WERI-Rb-1 (cell line): ENCODE results near the gene ABCF3.

Experiments
- DNase-seq: peaks from one replicate; pipeline ENCODE4 v3.0.0-alpha.2; 2020
- H3K27ac ChIP-seq: fragments of 250-450 bp; sonication (Bioruptor Pico); 2 replicates; pipeline ENCODE4 v1.5.1; 2020; ENCODE audit warnings: mild to moderate bottlenecking, moderate library complexity
- H3K27me3 ChIP-seq: fragments of 250-450 bp; sonication (Bioruptor Pico); 2 replicates; pipeline ENCODE4 v1.5.1; 2021; ENCODE audit warnings: mild to moderate bottlenecking, low read depth, moderate library complexity; ENCODE audit not compliant: insufficient read depth, severe bottlenecking
- H3K36me3 ChIP-seq: fragments of 250-450 bp; sonication (Bioruptor Pico); 2 replicates; pipeline ENCODE4 v1.5.1; 2020; ENCODE audit warnings: mild to moderate bottlenecking, moderate library complexity
- H3K4me3 ChIP-seq: 2 replicates; pipeline ENCODE4 v1.5.1; 2011; ENCODE audit warnings: low read depth, mild to moderate bottlenecking, control low read depth, low read length
- H3K9me3 ChIP-seq: fragments of 250-450 bp; sonication (Bioruptor Pico); 2 replicates; pipeline ENCODE4 v1.5.1; 2021; ENCODE audit warnings: mild to moderate bottlenecking, moderate library complexity; ENCODE audit not compliant: severe bottlenecking
- TF ChIP-seq, protein P1 (sequence below): IDR thresholded peaks from 2 replicates; pipeline ENCODE4 v1.5.1; 2011; ENCODE audit warnings: low read depth, mild to moderate bottlenecking, control low read depth, inconsistent platforms, low read length

The ABCF3 gene

DNA sequence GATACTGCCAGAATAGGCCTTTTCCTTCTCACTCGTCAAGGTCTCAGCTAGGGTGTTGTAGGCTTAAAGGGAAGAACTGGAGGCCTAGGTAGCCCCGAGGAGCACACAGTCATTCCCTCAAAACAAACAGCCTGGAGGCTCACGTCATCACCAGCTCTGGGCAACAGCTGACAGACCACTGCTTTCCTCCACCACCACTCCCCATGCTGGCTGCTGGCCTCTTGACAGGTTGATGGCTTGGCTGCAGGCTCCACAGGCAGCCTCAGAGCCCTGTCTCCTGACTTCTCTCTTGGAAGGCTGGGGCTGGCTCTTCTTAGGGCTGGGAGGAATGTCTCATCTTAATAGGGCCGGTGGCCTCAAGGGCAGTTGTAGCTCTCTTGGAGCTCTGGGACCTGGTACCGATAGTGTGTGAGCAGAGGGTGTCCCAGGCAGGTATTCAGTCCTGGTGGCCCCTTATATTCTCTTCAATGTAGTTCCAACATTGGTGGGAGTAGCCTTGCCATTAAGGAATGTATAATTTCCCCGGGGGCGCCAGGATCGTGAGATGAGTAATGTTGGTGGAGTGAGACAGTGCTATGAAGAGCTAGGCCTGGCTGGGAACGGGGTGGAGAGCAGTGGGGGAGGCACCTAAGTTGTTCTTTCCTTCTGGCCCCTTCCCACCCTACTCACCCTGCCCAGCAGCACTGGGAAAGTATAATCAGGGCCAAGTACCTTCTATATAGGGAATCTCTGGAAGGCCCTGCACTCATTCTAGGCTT is 17.5 kb upstream of the ABCF3 start:
- H3K36me3 ChIP-seq, result peaks cover 92% of the 10 kb centered on the region
- TF ChIP-seq, protein P1, sequence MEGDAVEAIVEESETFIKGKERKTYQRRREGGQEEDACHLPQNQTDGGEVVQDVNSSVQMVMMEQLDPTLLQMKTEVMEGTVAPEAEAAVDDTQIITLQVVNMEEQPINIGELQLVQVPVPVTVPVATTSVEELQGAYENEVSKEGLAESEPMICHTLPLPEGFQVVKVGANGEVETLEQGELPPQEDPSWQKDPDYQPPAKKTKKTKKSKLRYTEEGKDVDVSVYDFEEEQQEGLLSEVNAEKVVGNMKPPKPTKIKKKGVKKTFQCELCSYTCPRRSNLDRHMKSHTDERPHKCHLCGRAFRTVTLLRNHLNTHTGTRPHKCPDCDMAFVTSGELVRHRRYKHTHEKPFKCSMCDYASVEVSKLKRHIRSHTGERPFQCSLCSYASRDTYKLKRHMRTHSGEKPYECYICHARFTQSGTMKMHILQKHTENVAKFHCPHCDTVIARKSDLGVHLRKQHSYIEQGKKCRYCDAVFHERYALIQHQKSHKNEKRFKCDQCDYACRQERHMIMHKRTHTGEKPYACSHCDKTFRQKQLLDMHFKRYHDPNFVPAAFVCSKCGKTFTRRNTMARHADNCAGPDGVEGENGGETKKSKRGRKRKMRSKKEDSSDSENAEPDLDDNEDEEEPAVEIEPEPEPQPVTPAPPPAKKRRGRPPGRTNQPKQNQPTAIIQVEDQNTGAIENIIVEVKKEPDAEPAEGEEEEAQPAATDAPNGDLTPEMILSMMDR, result no peak
- H3K27me3 ChIP-seq, result no peaks in the 10 kb centered on the region
- DNase-seq, result no peak
- H3K27ac ChIP-seq, result no peak overlapping the region
- H3K9me3 ChIP-seq, result no peaks in the 10 kb centered on the region
- H3K4me3 ChIP-seq, result no peak overlapping the region

DNA sequence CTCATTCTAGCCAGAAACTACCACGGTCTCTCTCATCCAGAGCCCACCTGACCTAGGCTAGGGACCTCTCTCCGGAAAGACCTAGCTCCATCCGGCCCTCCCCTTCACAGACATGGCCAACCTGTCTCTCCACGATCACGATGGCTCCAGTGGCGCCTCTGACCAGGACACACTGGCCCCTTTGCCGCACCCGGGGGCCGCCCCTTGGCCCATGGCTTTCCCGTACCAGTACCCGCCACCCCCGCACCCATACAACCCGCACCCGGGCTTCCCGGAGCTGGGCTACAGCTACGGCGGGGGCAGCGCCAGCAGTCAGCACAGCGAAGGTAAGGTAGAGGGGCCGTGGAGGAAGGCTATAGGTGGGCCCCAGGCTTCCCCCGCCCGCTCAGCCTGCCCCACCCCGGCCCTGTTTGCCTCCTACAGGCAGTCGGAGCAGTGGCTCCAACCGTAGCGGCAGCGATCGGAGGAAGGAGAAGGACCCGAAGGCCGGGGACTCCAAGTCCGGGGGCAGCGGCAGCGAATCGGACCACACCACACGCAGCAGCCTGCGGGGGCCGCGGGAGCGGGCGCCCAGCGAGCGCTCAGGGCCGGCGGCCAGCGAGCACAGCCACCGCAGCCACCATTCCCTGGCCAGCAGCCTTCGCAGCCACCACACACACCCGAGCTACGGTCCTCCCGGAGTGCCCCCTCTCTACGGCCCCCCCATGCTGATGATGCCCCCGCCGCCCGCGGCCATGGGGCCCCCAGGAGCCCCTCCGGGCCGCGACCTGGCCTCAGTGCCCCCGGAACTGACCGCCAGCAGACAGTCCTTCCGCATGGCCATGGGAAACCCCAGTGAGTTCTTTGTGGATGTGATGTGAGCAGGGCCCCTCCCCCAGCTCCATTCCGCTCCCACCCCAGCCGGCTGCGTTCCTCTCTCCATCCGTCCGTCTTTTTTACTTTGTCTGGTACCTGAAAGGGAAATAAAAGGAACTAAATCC is 15.8 kb upstream of the ABCF3 start:
- no peaks in the 10 kb centered on the region for H3K27me3 ChIP-seq
- TF ChIP-seq, protein P1, result no peak
- no peaks in the 10 kb centered on the region for H3K9me3 ChIP-seq
- H3K4me3 ChIP-seq, result no peak overlapping the region
- peaks cover 78% of the 10 kb centered on the region for H3K36me3 ChIP-seq
- no peak overlapping the region for H3K27ac ChIP-seq
- DNase-seq, result no peak

DNA sequence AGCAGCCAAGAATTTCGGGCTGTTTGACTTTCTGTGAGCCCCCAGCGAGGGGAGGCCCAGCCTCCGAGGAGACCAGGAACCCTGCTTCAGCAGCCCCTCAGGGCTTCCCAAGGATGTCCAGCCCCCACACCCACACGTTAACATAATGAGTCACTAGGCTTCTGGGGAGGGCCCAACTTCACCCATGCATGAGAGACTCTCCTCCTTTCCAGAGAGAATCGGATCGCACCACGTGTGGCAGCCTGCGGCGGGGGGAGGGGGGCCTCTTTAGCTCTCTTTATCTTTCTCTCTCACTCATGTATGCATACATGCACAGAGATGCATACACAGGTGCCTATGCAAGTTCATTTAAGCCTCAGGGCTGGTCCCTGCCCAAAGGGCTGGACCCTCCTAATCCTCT is 14.4 kb upstream of the ABCF3 start:
- Histone ChIP-seq H3K36me3 (peaks cover 64% of the 10 kb centered on the region), H3K9me3 (no peaks in the 10 kb centered on the region), H3K27ac (no peak overlapping the region), H3K4me3 (no peak overlapping the region), H3K27me3 (no peaks in the 10 kb centered on the region)
- TF ChIP-seq, protein P1, result no peak
- DNase-seq, result no peak

DNA sequence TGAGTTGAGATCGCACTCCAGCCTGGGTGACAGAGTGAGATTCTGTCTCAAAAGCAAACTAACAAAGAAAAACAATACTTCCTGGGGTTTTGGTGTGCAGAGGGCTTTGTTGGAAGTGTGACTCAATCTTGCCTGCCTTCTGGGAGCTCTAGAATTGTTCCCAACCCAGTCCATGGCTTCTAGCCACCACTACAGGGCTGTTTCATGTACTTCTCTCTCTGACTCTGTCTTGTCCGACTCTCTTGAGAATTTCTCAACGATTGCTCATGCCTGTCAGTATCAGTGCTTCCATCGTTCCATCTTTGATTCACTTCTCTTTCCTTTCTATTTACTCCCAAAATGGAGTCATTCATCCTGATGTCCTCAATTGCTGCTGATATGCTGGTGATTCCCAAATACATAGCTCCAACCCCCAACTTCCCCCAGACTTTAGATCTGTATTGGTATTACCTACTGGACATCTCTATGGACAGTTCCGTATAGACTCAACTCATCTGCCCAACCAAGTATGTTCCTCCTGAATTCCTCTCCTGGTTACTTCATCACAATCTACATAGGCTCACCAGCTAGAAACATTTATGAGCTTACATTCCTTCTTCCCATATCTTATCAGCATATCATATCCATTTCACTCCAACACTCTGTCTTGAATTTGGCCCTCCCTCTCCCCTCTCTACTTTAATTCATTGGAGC is 13.2 kb upstream of the ABCF3 start:
- Histone ChIP-seq H3K27ac (no peak overlapping the region), H3K9me3 (no peaks in the 10 kb centered on the region), H3K36me3 (peaks cover 63% of the 10 kb centered on the region), H3K4me3 (no peak overlapping the region), H3K27me3 (no peaks in the 10 kb centered on the region)
- DNase-seq, result no peak
- TF ChIP-seq, protein P1, result no peak

DNA sequence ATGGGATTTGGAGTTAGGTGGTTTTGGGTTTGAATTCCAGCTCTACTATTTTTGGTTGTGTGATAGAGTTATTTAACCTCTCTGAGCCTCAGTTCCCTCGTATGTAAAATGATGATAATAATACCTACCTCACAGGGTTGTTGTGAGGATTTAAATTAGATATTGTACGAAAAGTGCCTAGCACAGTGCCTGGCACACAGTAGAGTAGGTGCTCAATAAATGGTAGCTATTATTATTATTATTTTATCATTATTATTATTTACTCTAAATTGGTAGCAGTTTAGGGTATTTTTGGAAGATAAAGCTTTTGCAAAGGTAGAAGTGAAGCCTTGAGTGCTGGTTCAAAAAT is 12.7 kb upstream of the ABCF3 start:
- peaks cover 63% of the 10 kb centered on the region for H3K36me3 ChIP-seq
- H3K9me3 ChIP-seq, result no peaks in the 10 kb centered on the region
- TF ChIP-seq, protein P1, result no peak
- no peaks in the 10 kb centered on the region for H3K27me3 ChIP-seq
- H3K27ac ChIP-seq, result no peak overlapping the region
- DNase-seq, result no peak
- no peak overlapping the region for H3K4me3 ChIP-seq
